SK-N-SH (cell line): Measurements from ENCODE around the gene CYBA. TPM values are rescaled to one million over a fixed set of nuclear protein-coding genes. Genes with fewer than 3 reads are reported as not detected.
"Not testable (repeated sequence)": the region's sequence is repeated elsewhere in the genome, so short reads cannot be mapped to it uniquely, and the experiment has no call there.

ENCODE experiments used
- CTCF ChIA-PET: fragments of 300-600, 350-600 bp; formaldehyde crosslinking; extraction: SDS; loops from one replicate; lab custom pipeline; 2021; lab: Yijun Ruan, JAX
- POLR2A ChIA-PET: fragments of 350-600 bp; sonication (Branson Sonifier 250); formaldehyde crosslinking; extraction: SDS; loops from one replicate; lab custom pipeline; 2020; ENCODE audit warnings: antibody characterized with exemption, inconsistent platforms; lab: Yijun Ruan, JAX
- DNase-seq: peaks from one replicate; pipeline ENCODE4 v3.0.0; 2012
- H2AFZ ChIP-seq: fragments of 200-600 bp; sonication (generic); 2 replicates; pipeline ENCODE4 v1.8.1; 2016; ENCODE audit warnings: antibody characterized with exemption, mild to moderate bottlenecking, low read depth
- H3F3A ChIP-seq: fragments of 200-600 bp; sonication (generic); replicated peaks from 2 replicates; pipeline ENCODE3; 2016; ENCODE audit warnings: antibody characterized with exemption, mild to moderate bottlenecking; ENCODE audit not compliant: insufficient read depth
- H3K27ac ChIP-seq, 2 experiments: fragments of 200-500 bp in 1 of 2; fragments of 200-600 bp in 1 of 2; sonication (Bioruptor generic) in 1 of 2; sonication (generic), shearing (Covaris generic) in 1 of 2; 2 replicates each; pipeline versions ENCODE4 v1.5.1 to v1.6.1; 2014 to 2016; ENCODE audit warnings: low read depth in 2 of 2, inconsistent platforms in 1 of 2, low read length in 1 of 2, mild to moderate bottlenecking in 1 of 2, mixed read lengths in 1 of 2
- H3K27me3 ChIP-seq: fragments of 200-600 bp; sonication (generic), shearing (Covaris generic); 2 replicates; pipeline ENCODE4 v1.6.1; 2016; ENCODE audit warnings: mixed run types; ENCODE audit not compliant: insufficient read depth
- H3K36me3 ChIP-seq, 2 experiments: fragments of 200-500 bp in 1 of 2; fragments of 200-600 bp in 1 of 2; sonication (Bioruptor generic) in 1 of 2; sonication (generic) in 1 of 2; replicated peaks in 1 of 2; 2 replicates each; pipeline versions ENCODE3 to v1.5.1; 2014 to 2016; ENCODE audit warnings: low read length in 1 of 2, mild to moderate bottlenecking in 1 of 2; ENCODE audit not compliant: insufficient read depth in 2 of 2, control insufficient read depth in 1 of 2
- H3K4me1 ChIP-seq, 2 experiments: fragments of 200-500 bp in 1 of 2; fragments of 200-600 bp in 1 of 2; sonication (Bioruptor generic) in 1 of 2; sonication (generic), shearing (Covaris generic) in 1 of 2; 2 replicates each; pipeline versions ENCODE4 v1.5.1 to v1.6.1; 2014 to 2016; ENCODE audit warnings: low read depth in 1 of 2, low read length in 1 of 2, mixed run types in 1 of 2; ENCODE audit not compliant: insufficient read depth in 2 of 2, control insufficient read depth in 1 of 2
- H3K4me2 ChIP-seq: fragments of 200-600 bp; sonication (generic), shearing (Covaris generic); 2 replicates; pipeline ENCODE4 v1.6.1; 2017; ENCODE audit warnings: mixed run types
- H3K4me3 ChIP-seq, 2 experiments: fragments of 200-500 bp in 1 of 2; fragments of 200-600 bp in 1 of 2; sonication (Bioruptor generic) in 1 of 2; sonication (generic), shearing (Covaris generic) in 1 of 2; 2 replicates each; pipeline versions ENCODE4 v1.5.1 to v1.8.1; 2014 to 2016; ENCODE audit warnings: low read depth in 2 of 2, inconsistent platforms in 1 of 2, low read length in 1 of 2, mild to moderate bottlenecking in 1 of 2, mixed read lengths in 1 of 2, moderate library complexity in 1 of 2
- H3K79me2 ChIP-seq: fragments of 200-600 bp; sonication (generic); 2 replicates; pipeline ENCODE4 v1.8.1; 2017; ENCODE audit warnings: mild to moderate bottlenecking; ENCODE audit not compliant: insufficient read depth
- H3K9ac ChIP-seq: fragments of 200-600 bp; sonication (generic); 2 replicates; pipeline ENCODE4 v1.6.1; 2017; ENCODE audit warnings: mixed run types
- H3K9me2 ChIP-seq: fragments of 200-600 bp; sonication (generic); 2 replicates; pipeline ENCODE4 v1.6.1; 2017; ENCODE audit warnings: mixed run types
- H3K9me3 ChIP-seq: fragments of 200-600 bp; sonication (generic); 2 replicates; pipeline ENCODE4 v1.6.1; 2017; ENCODE audit warnings: mixed run types, mild to moderate bottlenecking, moderate library complexity
- H4K20me1 ChIP-seq: fragments of 200-600 bp; sonication (generic); 2 replicates; pipeline ENCODE4 v1.6.1; 2017; ENCODE audit warnings: mild to moderate bottlenecking, mixed run types; ENCODE audit not compliant: insufficient read depth
- EZH2phosphoT487 ChIP-seq: fragments of 200-600 bp; sonication (generic); IDR thresholded peaks from 2 replicates; pipeline ENCODE4 v1.6.1; 2017; ENCODE audit warnings: low read depth, mixed run types, mild to moderate bottlenecking, antibody characterized with exemption, moderate library complexity, borderline replicate concordance
- GATA2 ChIP-seq: sonication (generic); formaldehyde crosslinking; IDR thresholded peaks from 2 replicates; pipeline ENCODE4 v1.5.0; 2020; ENCODE audit warnings: mild to moderate bottlenecking, missing genetic modification reagents
- IRF3 ChIP-seq: fragments of 150-350 bp; IDR thresholded peaks from 2 replicates; pipeline ENCODE4 v1.6.1; 2016; ENCODE audit warnings: mild to moderate bottlenecking, low read depth, low read length
- MEF2A ChIP-seq: IDR thresholded peaks from 2 replicates; pipeline ENCODE4 v1.4.0; 2012; ENCODE audit warnings: low read depth, borderline replicate concordance
- NFIC ChIP-seq: IDR thresholded peaks from 2 replicates; pipeline ENCODE4 v1.4.0; 2012; ENCODE audit warnings: borderline replicate concordance
- PBX3 ChIP-seq: IDR thresholded peaks from 2 replicates; pipeline ENCODE4; 2012
- RXRA ChIP-seq: IDR thresholded peaks from 2 replicates; pipeline ENCODE4 v1.4.0; 2012; ENCODE audit warnings: low read depth, mild to moderate bottlenecking, borderline replicate concordance
- SMC3 ChIP-seq: IDR thresholded peaks from 2 replicates; pipeline ENCODE4 v1.6.1; 2012; ENCODE audit warnings: low read depth, low read length, improper control_type of control experiment
- TAF1 ChIP-seq: IDR thresholded peaks from 2 replicates; pipeline ENCODE4 v1.6.1; 2012; ENCODE audit warnings: low read depth, mild to moderate bottlenecking, low read length, moderate library complexity, borderline replicate concordance
- TCF12 ChIP-seq: IDR thresholded peaks from 2 replicates; pipeline ENCODE4 v1.4.0; 2012
- TEAD4 ChIP-seq: IDR thresholded peaks from 2 replicates; pipeline ENCODE4 v1.4.0; 2012; ENCODE audit warnings: mild to moderate bottlenecking, borderline replicate concordance; ENCODE audit not compliant: insufficient read depth
- USF2 ChIP-seq: fragments of 150-350 bp; IDR thresholded peaks from 2 replicates; pipeline ENCODE4 v1.6.1; 2017; ENCODE audit warnings: antibody characterized with exemption, low read length, low read depth, borderline replicate concordance
- WGBS: methylation state at CpG from one replicate; pipeline ENCODE4 v1.1.6; 2017; ENCODE audit warnings: low lambda C conversion rate; 5-methylcytosine and 5-hydroxymethylcytosine counted together
- polyA plus RNA-seq, 3 experiments: library from polyadenylated mRNA; depleted of rRNA; stranded (reverse); fragments of >200 nt; gene quantifications; 2 replicates each; pipeline ENCODE4 v1.2.3, GENCODE V29; 2012

Gene CYBA
- polyA plus RNA-seq, 1 of the 3 experiments (the other 2 are of a cell fraction) = 176 TPM

- Histone ChIP-seq H3K9ac (no peak overlapping the region), H3K36me3 (peaks cover 16 to 57% of the 10 kb centered on the region in 2 experiments), H3K4me3 (no peak overlapping the region), H3F3A (no peaks in the 10 kb centered on the region), H3K4me1 (no peaks in the 10 kb centered on the region), H3K79me2 (peaks cover 7% of the 10 kb centered on the region; the same call in 1 of the 2 replicates), H3K4me2 (no peak overlapping the region), H3K27ac (no peak overlapping the region), H2AFZ (no peak overlapping the region), H3K27me3 (no peaks in the 10 kb centered on the region), H3K9me3 (no peaks in the 10 kb centered on the region), H4K20me1 (peaks cover under 1% of the 10 kb centered on the region), H3K9me2 (no peaks in the 10 kb centered on the region)
- CTCF ChIA-PET = interaction anchor here (1.0 kb wide), 1 partner anchor 9 kb away, joined by 3 read pairs; no protein-coding TSS in a partner anchor
- no peak for TF ChIP-seq IRF3
- no peak for TF ChIP-seq TCF12
- TF ChIP-seq TEAD4 = no peak
- no peak for TF ChIP-seq MEF2A
- no peak for TF ChIP-seq RXRA
- TF ChIP-seq TAF1 = no peak
- TF ChIP-seq NFIC = no peak
- no peak for TF ChIP-seq GATA2
- 96% methylated on average over 41 of the region's 49 CpGs for WGBS
- POLR2A ChIA-PET = no interaction called here
- DNase-seq = no peak
Measured at GRCh38 chr16:88610909-88611812, 39.7 kb downstream of the CYBA start.

GRCh38 chr16:88610080-88610479 lies 40.8 kb downstream of the CYBA start:
- POLR2A ChIA-PET = no interaction called here
- no peak overlapping the region for H2AFZ ChIP-seq
- H3K9me2 ChIP-seq = no peaks in the 10 kb centered on the region
- H3K4me3 ChIP-seq = no peak overlapping the region
- 93% methylated on average over 2 of the region's 6 CpGs for WGBS
- H3K4me1 ChIP-seq = no peaks in the 10 kb centered on the region
- DNase-seq = no peak
- H3K9me3 ChIP-seq = no peaks in the 10 kb centered on the region
- no peaks in the 10 kb centered on the region; the same call in none of the 2 replicates for H4K20me1 ChIP-seq
- H3K9ac ChIP-seq = no peak overlapping the region
- H3K27ac ChIP-seq = no peak overlapping the region
- no peak overlapping the region for H3K4me2 ChIP-seq
- no peak for TF ChIP-seq TAF1
- no peak for TF ChIP-seq PBX3
- no peak for TF ChIP-seq USF2
- no peak for TF ChIP-seq EZH2phosphoT487
- TF ChIP-seq SMC3 = no peak
- TF ChIP-seq, all 33 proteins: peak for 0
- H3K36me3 ChIP-seq = peaks cover 16 to 65% of the 10 kb centered on the region in 2 experiments
- CTCF ChIA-PET = interaction anchor here (1.3 to 1.8 kb wide), 2 partner anchors 9 to 53 kb away, joined by 3 to 7 read pairs; partner anchors contain the start of gene MVD
- H3K79me2 ChIP-seq = peaks cover 3% of the 10 kb centered on the region; the same call in 1 of the 2 replicates
- no peaks in the 10 kb centered on the region for H3K27me3 ChIP-seq
- H3F3A ChIP-seq = no peaks in the 10 kb centered on the region

GRCh38 chr16:88609426-88609825 lies 41.4 kb downstream of the CYBA start:
- peaks cover 16 to 68% of the 10 kb centered on the region in 2 experiments for H3K36me3 ChIP-seq
- DNase-seq, H2AFZ ChIP-seq, H3K27me3 ChIP-seq, H3K4me1 ChIP-seq, H3K4me3 ChIP-seq, H3K4me2 ChIP-seq, POLR2A ChIA-PET, H3K9me3 ChIP-seq, H4K20me1 ChIP-seq, H3F3A ChIP-seq, H3K27ac ChIP-seq, H3K9ac ChIP-seq, H3K9me2 ChIP-seq, H3K79me2 ChIP-seq: not testable (repeated sequence)
- CTCF ChIA-PET = interaction anchor here (1.3 to 1.8 kb wide), 2 partner anchors 10 to 54 kb away, joined by 3 to 7 read pairs; partner anchors contain the start of gene MVD
- WGBS = 88% methylated on average over 6 of the region's 8 CpGs
